Neural cell (in vitro differentiated cells): Measurements from ENCODE around the gene PDE7B. TPM values are rescaled to one million over a fixed set of nuclear protein-coding genes. Genes with fewer than 3 reads are reported as not detected.

Experiments used
- H2AFZ ChIP-seq: fragments of 200-600, 300-800 bp; sonication (generic), shearing (Covaris generic); 2 replicates; pipeline ENCODE4 v1.6.0; 2014; ENCODE audit warnings: low read depth, mild to moderate bottlenecking, antibody characterized with exemption, low read length, moderate library complexity
- H3F3A ChIP-seq: fragments of 200-600 bp; shearing (Covaris generic); 2 replicates; pipeline ENCODE4 v1.6.1; 2016; ENCODE audit warnings: mild to moderate bottlenecking, moderate library complexity, mixed read lengths, antibody characterized with exemption, low read length; ENCODE audit not compliant: insufficient read depth, poor library complexity, severe bottlenecking
- H3K27ac ChIP-seq: fragments of 200-600, 300-800 bp; sonication (generic), shearing (Covaris generic); 2 replicates; pipeline ENCODE4 v1.5.1; 2014; ENCODE audit warnings: mild to moderate bottlenecking, low read length, moderate library complexity
- H3K27me3 ChIP-seq: fragments of 300-800, 200-600 bp; sonication (generic), shearing (Covaris generic); 2 replicates; pipeline ENCODE4 v1.6.0; 2014; ENCODE audit warnings: mild to moderate bottlenecking, low read depth, low read length, moderate library complexity; ENCODE audit not compliant: insufficient read depth
- H3K36me3 ChIP-seq: fragments of 300-800, 200-600 bp; sonication (generic), shearing (Covaris generic); 2 replicates; pipeline ENCODE4 v1.5.1; 2014; ENCODE audit warnings: mild to moderate bottlenecking, antibody characterized with exemption, low read length, moderate library complexity; ENCODE audit not compliant: insufficient read depth
- H3K4me2 ChIP-seq: fragments of 300-800, 200-600 bp; sonication (generic), shearing (Covaris generic); 2 replicates; pipeline ENCODE4 v1.6.0; 2014; ENCODE audit warnings: mild to moderate bottlenecking, low read length
- H3K4me3 ChIP-seq: fragments of 300-800, 200-600 bp; sonication (generic), shearing (Covaris generic); 2 replicates; pipeline ENCODE4 v1.5.1; 2014; ENCODE audit warnings: mild to moderate bottlenecking, low read length, moderate library complexity
- H3K79me2 ChIP-seq: fragments of 200-600 bp; shearing (Covaris generic); replicated peaks from 2 replicates; pipeline ENCODE4 v1.6.0; 2014; ENCODE audit warnings: mild to moderate bottlenecking, low read length, moderate library complexity; ENCODE audit not compliant: insufficient read depth
- H3K9ac ChIP-seq: fragments of 300-800, 200-600 bp; sonication (generic), shearing (Covaris generic); 2 replicates; pipeline ENCODE4 v1.6.1; 2016; ENCODE audit warnings: mild to moderate bottlenecking, low read length, mixed read lengths
- H3K9me2 ChIP-seq: fragments of 200-600 bp; shearing (Covaris generic); 2 replicates; pipeline ENCODE4 v1.6.1; 2016; ENCODE audit warnings: mild to moderate bottlenecking, low read length, mixed read lengths; ENCODE audit not compliant: insufficient read depth
- H3K9me3 ChIP-seq: fragments of 200-600, 300-800 bp; sonication (generic), shearing (Covaris generic); 2 replicates; pipeline ENCODE4 v1.6.1; 2016; ENCODE audit warnings: mild to moderate bottlenecking, mixed run types, low read length, moderate library complexity, mixed read lengths
- H4K20me1 ChIP-seq: fragments of 200-600 bp; shearing (Covaris generic); 2 replicates; pipeline ENCODE4 v1.6.1; 2016; ENCODE audit warnings: mild to moderate bottlenecking, mixed run types; ENCODE audit not compliant: insufficient read depth
- CTCF ChIP-seq: fragments of 450-650 bp; IDR thresholded peaks from 2 replicates; pipeline ENCODE4 v1.5.1; 2014; ENCODE audit warnings: antibody characterized with exemption, mild to moderate bottlenecking, moderate library complexity; ENCODE audit not compliant: poor library complexity, severe bottlenecking
- EP300 ChIP-seq: fragments of 450-650 bp; conservative IDR thresholded peaks from 2 replicates; pipeline ENCODE4 v1.6.1; 2014; ENCODE audit warnings: antibody characterized with exemption, mild to moderate bottlenecking, moderate library complexity; ENCODE audit not compliant: poor library complexity, severe bottlenecking
- EZH2 ChIP-seq: fragments of 200-600, 300-800 bp; shearing (Covaris generic), sonication (generic); IDR thresholded peaks from 2 replicates; pipeline ENCODE4 v1.6.1; 2014; ENCODE audit warnings: antibody characterized with exemption, low read length, borderline replicate concordance, mild to moderate bottlenecking; ENCODE audit not compliant: insufficient read depth, poor library complexity, severe bottlenecking
- MXI1 ChIP-seq: fragments of 450-650 bp; conservative IDR thresholded peaks from 2 replicates; pipeline ENCODE4 v1.6.1; 2014; ENCODE audit warnings: antibody characterized with exemption, mild to moderate bottlenecking; ENCODE audit not compliant: poor library complexity, severe bottlenecking
- POLR2AphosphoS5 ChIP-seq: IDR thresholded peaks from 2 replicates; pipeline ENCODE4 v1.6.1; 2012
- RAD21 ChIP-seq: fragments of 450-650 bp; conservative IDR thresholded peaks from 2 replicates; pipeline ENCODE4 v1.6.1; 2014; ENCODE audit warnings: antibody characterized with exemption, mild to moderate bottlenecking, moderate library complexity
- REST ChIP-seq: IDR thresholded peaks from 2 replicates; pipeline ENCODE4 v1.6.1; 2012; ENCODE audit warnings: borderline replicate concordance
- SMC3 ChIP-seq: fragments of 450-650 bp; conservative IDR thresholded peaks from 2 replicates; pipeline ENCODE4 v1.6.1; 2014; ENCODE audit warnings: antibody characterized with exemption, mild to moderate bottlenecking, moderate library complexity; ENCODE audit not compliant: poor library complexity
- TAF1 ChIP-seq: IDR thresholded peaks from 2 replicates; pipeline ENCODE4 v1.6.1; 2012; ENCODE audit warnings: low read depth
- polyA plus RNA-seq: library from polyadenylated mRNA; depleted of rRNA; stranded (reverse); fragments of >200 nt; gene quantifications from 2 replicates; pipeline ENCODE4 v1.2.3, GENCODE V29; 2014

PDE7B gene
- polyA plus RNA-seq, 1 donor from 2014 or later = 5.9 TPM

GRCh38 chr6:136089876-136090275, 238.4 kb downstream of the PDE7B start:
- H3K36me3 ChIP-seq = no peaks in the 10 kb centered on the region
- H2AFZ ChIP-seq = no peak overlapping the region
- no peaks in the 10 kb centered on the region for H4K20me1 ChIP-seq
- H3K9me2 ChIP-seq = no peaks in the 10 kb centered on the region
- no peak for TF ChIP-seq EP300
- no peaks in the 10 kb centered on the region for H3K79me2 ChIP-seq
- no peak overlapping the region for H3K4me2 ChIP-seq
- no peak overlapping the region for H3K9ac ChIP-seq
- no peak overlapping the region for H3K4me3 ChIP-seq
- H3F3A ChIP-seq = no peaks in the 10 kb centered on the region
- no peak overlapping the region for H3K27ac ChIP-seq
- H3K27me3 ChIP-seq = no peaks in the 10 kb centered on the region
- no peaks in the 10 kb centered on the region for H3K9me3 ChIP-seq

- H4K20me1 ChIP-seq = no peaks in the 10 kb centered on the region
- H3K27ac ChIP-seq = no peak overlapping the region
- H3F3A ChIP-seq = no peaks in the 10 kb centered on the region
- TF ChIP-seq SMC3 = no peak
- TF ChIP-seq POLR2AphosphoS5 = no peak
- no peak for TF ChIP-seq RAD21
- no peak for TF ChIP-seq MXI1
- TF ChIP-seq EZH2 = no peak
- TF ChIP-seq REST = no peak
- no peak for TF ChIP-seq TAF1
- TF ChIP-seq CTCF = no peak
- TF ChIP-seq EP300 = no peak
- no peak overlapping the region for H3K9ac ChIP-seq
- H3K4me2 ChIP-seq = no peak overlapping the region
- H3K9me2 ChIP-seq = no peaks in the 10 kb centered on the region
- no peak overlapping the region for H3K4me3 ChIP-seq
- H3K9me3 ChIP-seq = no peaks in the 10 kb centered on the region
- no peaks in the 10 kb centered on the region for H3K79me2 ChIP-seq
- no peaks in the 10 kb centered on the region for H3K27me3 ChIP-seq
- H2AFZ ChIP-seq = no peak overlapping the region
- H3K36me3 ChIP-seq = no peaks in the 10 kb centered on the region
Observed at GRCh38 chr6:136090929-136091328, 239.4 kb downstream of the PDE7B start.

- Histone ChIP-seq H4K20me1 (no peaks in the 10 kb centered on the region), H3K27me3 (no peaks in the 10 kb centered on the region), H2AFZ (no peak overlapping the region), H3F3A (no peaks in the 10 kb centered on the region), H3K36me3 (no peaks in the 10 kb centered on the region), H3K4me2 (no peak overlapping the region), H3K9me2 (no peaks in the 10 kb centered on the region), H3K9ac (no peak overlapping the region), H3K27ac (no peak overlapping the region), H3K79me2 (no peaks in the 10 kb centered on the region), H3K4me3 (no peak overlapping the region), H3K9me3 (no peaks in the 10 kb centered on the region)
- TF ChIP-seq RAD21 = no peak
- no peak for TF ChIP-seq REST
- no peak for TF ChIP-seq EZH2
- no peak for TF ChIP-seq TAF1
- no peak for TF ChIP-seq CTCF
- no peak for TF ChIP-seq SMC3
- no peak for TF ChIP-seq MXI1
- TF ChIP-seq POLR2AphosphoS5 = no peak
- no peak for TF ChIP-seq EP300
Observed at GRCh38 chr6:136092897-136093296, 241.4 kb downstream of the PDE7B start.
